GM12878 (cell line): ENCODE data around the gene MRPL20. TPM values are rescaled to one million over a fixed set of nuclear protein-coding genes. Genes with fewer than 3 reads are reported as not detected.

Experiments
- POLR2A ChIP-seq: IDR thresholded peaks from 2 replicates; pipeline ENCODE4 v1.6.1; 2011; ENCODE audit warnings: low read depth, mild to moderate bottlenecking, low read length
- SIX5 ChIP-seq: IDR thresholded peaks from 2 replicates; pipeline ENCODE4 v1.6.1; 2011; ENCODE audit warnings: mild to moderate bottlenecking, low read depth, low read length, moderate library complexity; ENCODE audit not compliant: severe bottlenecking
- TARDBP ChIP-seq: IDR thresholded peaks from 2 replicates; pipeline ENCODE4 v1.6.1; 2016; ENCODE audit warnings: borderline replicate concordance
- ZBTB11 ChIP-seq: fragments of 450-650 bp; formaldehyde crosslinking; IDR thresholded peaks from 2 replicates; pipeline ENCODE4 v1.5.0; 2022; ENCODE audit warnings: mild to moderate bottlenecking, missing genetic modification characterization
- ZNF592 ChIP-seq: fragments of 450-650 bp; IDR thresholded peaks from 2 replicates; pipeline ENCODE4 v1.6.1; 2017; ENCODE audit warnings: mild to moderate bottlenecking, moderate library complexity
- ZNF622 ChIP-seq: fragments of 450-650 bp; IDR thresholded peaks from 2 replicates; pipeline ENCODE4 v1.6.1; 2017; ENCODE audit warnings: mild to moderate bottlenecking, inconsistent platforms
- polyA plus RNA-seq, 11 experiments: library from polyadenylated mRNA; depleted of rRNA in 4 of 11; unstranded in 6 of 11; stranded (reverse) in 5 of 11; fragments of >200 nt; fragmentation: Nextera tagmentation in 4 of 11; fragmentation: Illumina TruSeq in 1 of 11; extraction: Ambion mirVana in 4 of 11; extraction: Trizol in 1 of 11; gene quantifications; 1 replicate in 1 of 11; 2 replicates in 10 of 11; pipeline versions ENCODE4 v1.2.1 to v1.2.3, GENCODE V29; 2011 to 2016; ENCODE audit warnings: inconsistent platforms in 2 of 11, missing spikeins in 2 of 11, low read depth in 1 of 11
- total RNA-seq, 4 experiments: library from RNA; depleted of rRNA in 3 of 4; stranded (reverse); fragments of >200 nt in 3 of 4; fragmentation: Illumina TruSeq in 1 of 4; extraction: Trizol in 1 of 4; gene quantifications; 2 replicates each; pipeline versions ENCODE4 v1.2.1 to v1.2.3, GENCODE V29; 2013 to 2021

The MRPL20 gene
- total and polyA plus RNA-seq, 10 of the 15 experiments (the other 5 are each of a cell fraction or from before 2014, with no cell fraction given) = 129 to 525 (median 255) TPM

GRCh38 chr1:1356166-1356795, 50.8 kb downstream of the MRPL20 start (continued):
- TF ChIP-seq ZNF592 (no peak), SIX5 (no peak), ZBTB11 (CRISPR knock-in tag) (no peak), TARDBP (no peak), POLR2A (no peak), ZNF622 (no peak)
